Measurements from ENCODE around the gene ARMC2. TPM values are rescaled to one million over a fixed set of nuclear protein-coding genes. Genes with fewer than 3 reads are reported as not detected.

Gene ARMC2
- total and polyA plus RNA-seq, 2 experiments from 2014 or later = 2.7 to 4.4 TPM

DNA sequence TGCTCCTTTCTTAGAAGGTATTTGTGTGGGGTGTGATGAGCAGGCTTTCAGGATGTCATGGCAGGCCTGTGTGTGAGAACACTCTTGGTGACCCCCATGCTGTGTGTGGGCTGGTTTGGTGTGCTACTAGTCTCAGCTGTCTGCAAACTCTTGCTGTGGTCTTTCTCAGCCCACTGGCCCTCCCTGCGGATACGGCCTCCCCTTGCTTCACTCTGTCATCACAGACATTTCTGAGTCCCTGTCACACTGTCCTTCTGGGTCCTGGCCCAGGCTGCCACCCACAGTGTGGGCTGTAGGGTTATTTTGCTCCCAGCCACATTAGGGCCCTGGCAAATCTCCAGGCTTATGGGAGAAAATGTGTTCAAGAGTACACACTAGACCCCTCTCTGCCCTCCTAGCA lies 39.0 kb upstream of the ARMC2 start:
- no peaks in the 10 kb centered on the region for H4K20me1 ChIP-seq (replicated peaks; ENCODE audit: insufficient read depth)
- TF ChIP-seq ZNF331 (CRISPR knock-in tag; IDR thresholded peaks at IDR 0.05; ENCODE audit: low read depth) = no peak
- no peak for TF ChIP-seq JUNB (IDR thresholded peaks at IDR 0.05; ENCODE audit: unreplicated experiment)
- no peak for TF ChIP-seq EZH2phosphoT487 (IDR thresholded peaks at IDR 0.05; ENCODE audit: unreplicated experiment)
- TF ChIP-seq ZNF114 (CRISPR knock-in tag; IDR thresholded peaks at IDR 0.05) = no peak
- TF ChIP-seq CREB1 (CRISPR knock-in tag; IDR thresholded peaks at IDR 0.05; ENCODE audit: low read depth) = no peak
- TF ChIP-seq, protein P1, sequence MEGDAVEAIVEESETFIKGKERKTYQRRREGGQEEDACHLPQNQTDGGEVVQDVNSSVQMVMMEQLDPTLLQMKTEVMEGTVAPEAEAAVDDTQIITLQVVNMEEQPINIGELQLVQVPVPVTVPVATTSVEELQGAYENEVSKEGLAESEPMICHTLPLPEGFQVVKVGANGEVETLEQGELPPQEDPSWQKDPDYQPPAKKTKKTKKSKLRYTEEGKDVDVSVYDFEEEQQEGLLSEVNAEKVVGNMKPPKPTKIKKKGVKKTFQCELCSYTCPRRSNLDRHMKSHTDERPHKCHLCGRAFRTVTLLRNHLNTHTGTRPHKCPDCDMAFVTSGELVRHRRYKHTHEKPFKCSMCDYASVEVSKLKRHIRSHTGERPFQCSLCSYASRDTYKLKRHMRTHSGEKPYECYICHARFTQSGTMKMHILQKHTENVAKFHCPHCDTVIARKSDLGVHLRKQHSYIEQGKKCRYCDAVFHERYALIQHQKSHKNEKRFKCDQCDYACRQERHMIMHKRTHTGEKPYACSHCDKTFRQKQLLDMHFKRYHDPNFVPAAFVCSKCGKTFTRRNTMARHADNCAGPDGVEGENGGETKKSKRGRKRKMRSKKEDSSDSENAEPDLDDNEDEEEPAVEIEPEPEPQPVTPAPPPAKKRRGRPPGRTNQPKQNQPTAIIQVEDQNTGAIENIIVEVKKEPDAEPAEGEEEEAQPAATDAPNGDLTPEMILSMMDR (conservative IDR thresholded peaks at IDR 0.05; ENCODE audit: low read depth in 2 of 2) = no peak
- no peak for TF ChIP-seq NANOG (IDR thresholded peaks at IDR 0.05; ENCODE audit: borderline replicate concordance)
- TF ChIP-seq, protein P2, sequence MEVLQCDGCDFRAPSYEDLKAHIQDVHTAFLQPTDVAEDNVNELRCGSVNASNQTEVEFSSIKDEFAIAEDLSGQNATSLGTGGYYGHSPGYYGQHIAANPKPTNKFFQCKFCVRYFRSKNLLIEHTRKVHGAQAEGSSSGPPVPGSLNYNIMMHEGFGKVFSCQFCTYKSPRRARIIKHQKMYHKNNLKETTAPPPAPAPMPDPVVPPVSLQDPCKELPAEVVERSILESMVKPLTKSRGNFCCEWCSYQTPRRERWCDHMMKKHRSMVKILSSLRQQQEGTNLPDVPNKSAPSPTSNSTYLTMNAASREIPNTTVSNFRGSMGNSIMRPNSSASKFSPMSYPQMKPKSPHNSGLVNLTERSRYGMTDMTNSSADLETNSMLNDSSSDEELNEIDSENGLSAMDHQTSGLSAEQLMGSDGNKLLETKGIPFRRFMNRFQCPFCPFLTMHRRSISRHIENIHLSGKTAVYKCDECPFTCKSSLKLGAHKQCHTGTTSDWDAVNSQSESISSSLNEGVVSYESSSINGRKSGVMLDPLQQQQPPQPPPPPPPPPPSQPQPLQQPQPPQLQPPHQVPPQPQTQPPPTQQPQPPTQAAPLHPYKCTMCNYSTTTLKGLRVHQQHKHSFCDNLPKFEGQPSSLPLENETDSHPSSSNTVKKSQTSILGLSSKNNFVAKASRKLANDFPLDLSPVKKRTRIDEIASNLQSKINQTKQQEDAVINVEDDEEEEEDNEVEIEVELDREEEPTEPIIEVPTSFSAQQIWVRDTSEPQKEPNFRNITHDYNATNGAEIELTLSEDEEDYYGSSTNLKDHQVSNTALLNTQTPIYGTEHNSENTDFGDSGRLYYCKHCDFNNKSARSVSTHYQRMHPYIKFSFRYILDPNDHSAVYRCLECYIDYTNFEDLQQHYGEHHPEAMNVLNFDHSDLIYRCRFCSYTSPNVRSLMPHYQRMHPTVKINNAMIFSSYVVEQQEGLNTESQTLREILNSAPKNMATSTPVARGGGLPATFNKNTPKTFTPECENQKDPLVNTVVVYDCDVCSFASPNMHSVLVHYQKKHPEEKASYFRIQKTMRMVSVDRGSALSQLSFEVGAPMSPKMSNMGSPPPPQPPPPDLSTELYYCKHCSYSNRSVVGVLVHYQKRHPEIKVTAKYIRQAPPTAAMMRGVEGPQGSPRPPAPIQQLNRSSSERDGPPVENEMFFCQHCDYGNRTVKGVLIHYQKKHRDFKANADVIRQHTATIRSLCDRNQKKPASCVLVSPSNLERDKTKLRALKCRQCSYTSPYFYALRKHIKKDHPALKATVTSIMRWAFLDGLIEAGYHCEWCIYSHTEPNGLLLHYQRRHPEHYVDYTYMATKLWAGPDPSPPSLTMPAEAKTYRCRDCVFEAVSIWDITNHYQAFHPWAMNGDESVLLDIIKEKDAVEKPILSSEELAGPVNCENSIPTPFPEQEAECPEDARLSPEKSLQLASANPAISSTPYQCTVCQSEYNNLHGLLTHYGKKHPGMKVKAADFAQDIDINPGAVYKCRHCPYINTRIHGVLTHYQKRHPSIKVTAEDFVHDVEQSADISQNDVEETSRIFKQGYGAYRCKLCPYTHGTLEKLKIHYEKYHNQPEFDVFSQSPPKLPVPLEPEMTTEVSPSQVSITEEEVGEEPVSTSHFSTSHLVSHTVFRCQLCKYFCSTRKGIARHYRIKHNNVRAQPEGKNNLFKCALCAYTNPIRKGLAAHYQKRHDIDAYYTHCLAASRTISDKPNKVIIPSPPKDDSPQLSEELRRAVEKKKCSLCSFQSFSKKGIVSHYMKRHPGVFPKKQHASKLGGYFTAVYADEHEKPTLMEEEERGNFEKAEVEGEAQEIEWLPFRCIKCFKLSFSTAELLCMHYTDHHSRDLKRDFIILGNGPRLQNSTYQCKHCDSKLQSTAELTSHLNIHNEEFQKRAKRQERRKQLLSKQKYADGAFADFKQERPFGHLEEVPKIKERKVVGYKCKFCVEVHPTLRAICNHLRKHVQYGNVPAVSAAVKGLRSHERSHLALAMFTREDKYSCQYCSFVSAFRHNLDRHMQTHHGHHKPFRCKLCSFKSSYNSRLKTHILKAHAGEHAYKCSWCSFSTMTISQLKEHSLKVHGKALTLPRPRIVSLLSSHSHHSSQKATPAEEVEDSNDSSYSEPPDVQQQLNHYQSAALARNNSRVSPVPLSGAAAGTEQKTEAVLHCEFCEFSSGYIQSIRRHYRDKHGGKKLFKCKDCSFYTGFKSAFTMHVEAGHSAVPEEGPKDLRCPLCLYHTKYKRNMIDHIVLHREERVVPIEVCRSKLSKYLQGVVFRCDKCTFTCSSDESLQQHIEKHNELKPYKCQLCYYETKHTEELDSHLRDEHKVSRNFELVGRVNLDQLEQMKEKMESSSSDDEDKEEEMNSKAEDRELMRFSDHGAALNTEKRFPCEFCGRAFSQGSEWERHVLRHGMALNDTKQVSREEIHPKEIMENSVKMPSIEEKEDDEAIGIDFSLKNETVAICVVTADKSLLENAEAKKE (CRISPR knock-in tag; IDR thresholded peaks at IDR 0.05) = no peak
- no peak for TF ChIP-seq EZH2 (IDR thresholded peaks at IDR 0.05; ENCODE audit: low read depth, unreplicated experiment)
- no peak for TF ChIP-seq STAT1 (IDR thresholded peaks at IDR 0.05; ENCODE audit: unreplicated experiment)
- TF ChIP-seq, protein P3, sequence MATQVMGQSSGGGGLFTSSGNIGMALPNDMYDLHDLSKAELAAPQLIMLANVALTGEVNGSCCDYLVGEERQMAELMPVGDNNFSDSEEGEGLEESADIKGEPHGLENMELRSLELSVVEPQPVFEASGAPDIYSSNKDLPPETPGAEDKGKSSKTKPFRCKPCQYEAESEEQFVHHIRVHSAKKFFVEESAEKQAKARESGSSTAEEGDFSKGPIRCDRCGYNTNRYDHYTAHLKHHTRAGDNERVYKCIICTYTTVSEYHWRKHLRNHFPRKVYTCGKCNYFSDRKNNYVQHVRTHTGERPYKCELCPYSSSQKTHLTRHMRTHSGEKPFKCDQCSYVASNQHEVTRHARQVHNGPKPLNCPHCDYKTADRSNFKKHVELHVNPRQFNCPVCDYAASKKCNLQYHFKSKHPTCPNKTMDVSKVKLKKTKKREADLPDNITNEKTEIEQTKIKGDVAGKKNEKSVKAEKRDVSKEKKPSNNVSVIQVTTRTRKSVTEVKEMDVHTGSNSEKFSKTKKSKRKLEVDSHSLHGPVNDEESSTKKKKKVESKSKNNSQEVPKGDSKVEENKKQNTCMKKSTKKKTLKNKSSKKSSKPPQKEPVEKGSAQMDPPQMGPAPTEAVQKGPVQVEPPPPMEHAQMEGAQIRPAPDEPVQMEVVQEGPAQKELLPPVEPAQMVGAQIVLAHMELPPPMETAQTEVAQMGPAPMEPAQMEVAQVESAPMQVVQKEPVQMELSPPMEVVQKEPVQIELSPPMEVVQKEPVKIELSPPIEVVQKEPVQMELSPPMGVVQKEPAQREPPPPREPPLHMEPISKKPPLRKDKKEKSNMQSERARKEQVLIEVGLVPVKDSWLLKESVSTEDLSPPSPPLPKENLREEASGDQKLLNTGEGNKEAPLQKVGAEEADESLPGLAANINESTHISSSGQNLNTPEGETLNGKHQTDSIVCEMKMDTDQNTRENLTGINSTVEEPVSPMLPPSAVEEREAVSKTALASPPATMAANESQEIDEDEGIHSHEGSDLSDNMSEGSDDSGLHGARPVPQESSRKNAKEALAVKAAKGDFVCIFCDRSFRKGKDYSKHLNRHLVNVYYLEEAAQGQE (IDR thresholded peaks at IDR 0.05; ENCODE audit: unreplicated experiment) = no peak
- TF ChIP-seq POLR2AphosphoS5 (IDR thresholded peaks at IDR 0.05; ENCODE audit: low read depth) = no peak
- TF ChIP-seq, protein P4, sequence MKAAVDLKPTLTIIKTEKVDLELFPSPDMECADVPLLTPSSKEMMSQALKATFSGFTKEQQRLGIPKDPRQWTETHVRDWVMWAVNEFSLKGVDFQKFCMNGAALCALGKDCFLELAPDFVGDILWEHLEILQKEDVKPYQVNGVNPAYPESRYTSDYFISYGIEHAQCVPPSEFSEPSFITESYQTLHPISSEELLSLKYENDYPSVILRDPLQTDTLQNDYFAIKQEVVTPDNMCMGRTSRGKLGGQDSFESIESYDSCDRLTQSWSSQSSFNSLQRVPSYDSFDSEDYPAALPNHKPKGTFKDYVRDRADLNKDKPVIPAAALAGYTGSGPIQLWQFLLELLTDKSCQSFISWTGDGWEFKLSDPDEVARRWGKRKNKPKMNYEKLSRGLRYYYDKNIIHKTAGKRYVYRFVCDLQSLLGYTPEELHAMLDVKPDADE (IDR thresholded peaks at IDR 0.05) = no peak
- H3F3A ChIP-seq (replicated peaks; ENCODE audit: low read depth) = no peaks in the 10 kb centered on the region
- Mint-ChIP-seq H3K9me3 (peaks cover 3% of the 10 kb centered on the region), H3K36me3 (ENCODE audit: low read depth) (peaks cover 3% of the 10 kb centered on the region; the same call in 1 of the 3 replicates), H3K4me3 (no peak overlapping the region), H3K4me1 (peaks cover 4% of the 10 kb centered on the region; the same call in 2 of the 3 replicates), H3K27ac (no peak overlapping the region), H3K27me3 (ENCODE audit: insufficient read depth, low read depth, poor library complexity) (no peaks in the 10 kb centered on the region)
- no peak overlapping the region for H3K4me3 ChIP-seq
- H3K27ac ChIP-seq (ENCODE audit: low read depth) = no peak overlapping the region
- ATAC-seq = no peak
- H2AFZ ChIP-seq = no peak overlapping the region
- H3K4me2 ChIP-seq = no peak overlapping the region
- no peaks in the 10 kb centered on the region for H3K9me2 ChIP-seq (ENCODE audit: insufficient read depth)
- DNase-seq (ENCODE audit: low spot score) = no peak
- H3K27me3 ChIP-seq (ENCODE audit: insufficient read depth) = no peaks in the 10 kb centered on the region
- H3K36me3 ChIP-seq (ENCODE audit: insufficient read depth) = no peaks in the 10 kb centered on the region
- H3K4me1 ChIP-seq (ENCODE audit: insufficient read depth) = no peaks in the 10 kb centered on the region
- no peaks in the 10 kb centered on the region for H3K79me2 ChIP-seq (replicated peaks; ENCODE audit: insufficient read depth)

All from GM23338 (cell line).